OCI-LY7 (cell line): Measurements from ENCODE around the gene MARK3. TPM values are rescaled to one million over a fixed set of nuclear protein-coding genes. Genes with fewer than 3 reads are reported as not detected.

Experiments used
- BruUV-seq: library from RNA; stranded (reverse); fragments of 400-500 nt; replicated peaks from 2 replicates; lab custom pipeline; 2021; lab: Mats Ljungman, UMichigan
- CTCF ChIA-PET: fragments of 300-600 bp; sonication (Branson Sonifier 250); formaldehyde crosslinking; loops from one replicate; lab custom pipeline; 2022; ENCODE audit warnings: antibody characterized with exemption; ENCODE audit not compliant: unreplicated experiment; lab: Charles Lee
- POLR2A ChIA-PET: fragments of 300-600 bp; sonication (Branson Sonifier 250); formaldehyde crosslinking; loops from one replicate; lab custom pipeline; 2022; ENCODE audit warnings: antibody characterized with exemption; lab: Charles Lee
- DNase-seq: peaks from one replicate; pipeline ENCODE4 v3.0.0-alpha.2; 2015; ENCODE audit warnings: low spot score
- H2AFZ ChIP-seq: fragments of 200-600 bp; sonication (generic), shearing (Covaris generic); 2 replicates; pipeline ENCODE4 v1.6.1; 2014; ENCODE audit warnings: mild to moderate bottlenecking, antibody characterized with exemption, low read length, moderate library complexity
- H3K27ac ChIP-seq: fragments of 200-600 bp; sonication (generic); 2 replicates; pipeline ENCODE4 v1.5.1; 2014; ENCODE audit warnings: mixed run types, low read depth, mild to moderate bottlenecking, moderate library complexity, low read length, inconsistent platforms; ENCODE audit not compliant: poor library complexity, severe bottlenecking
- H3K36me3 ChIP-seq: fragments of 200-600 bp; sonication (generic); 2 replicates; pipeline ENCODE4 v1.6.1; 2014; ENCODE audit warnings: mild to moderate bottlenecking, antibody characterized with exemption, low read length, moderate library complexity, mixed read lengths; ENCODE audit not compliant: insufficient read depth
- H3K4me1 ChIP-seq: fragments of 200-600 bp; sonication (generic); 2 replicates; pipeline ENCODE4 v1.5.1; 2014; ENCODE audit warnings: mild to moderate bottlenecking, low read length; ENCODE audit not compliant: insufficient read depth, poor library complexity, severe bottlenecking
- H3K4me2 ChIP-seq: fragments of 200-600 bp; sonication (generic); 2 replicates; pipeline ENCODE4 v1.6.1; 2014; ENCODE audit warnings: mild to moderate bottlenecking, low read length
- H3K4me3 ChIP-seq: fragments of 200-600 bp; sonication (generic); 2 replicates; pipeline ENCODE4 v1.5.1; 2014; ENCODE audit warnings: mild to moderate bottlenecking, low read depth, low read length; ENCODE audit not compliant: poor library complexity, severe bottlenecking
- H3K79me2 ChIP-seq: fragments of 200-600 bp; sonication (generic); 2 replicates; pipeline ENCODE4 v1.6.1; 2016; ENCODE audit warnings: low read depth, mild to moderate bottlenecking, low read length, moderate library complexity, mixed read lengths; ENCODE audit not compliant: insufficient read depth
- H3K9me2 ChIP-seq: fragments of 200-600 bp; sonication (generic); 2 replicates; pipeline ENCODE4 v1.6.1; 2016; ENCODE audit warnings: mild to moderate bottlenecking, low read length, mixed read lengths; ENCODE audit not compliant: insufficient read depth
- H3K9me3 ChIP-seq: fragments of 200-600 bp; sonication (generic); 2 replicates; pipeline ENCODE4 v1.6.1; 2014; ENCODE audit warnings: mild to moderate bottlenecking, mixed run types, low read length, mixed read lengths
- H4K20me1 ChIP-seq: fragments of 200-600 bp; sonication (generic); 2 replicates; pipeline ENCODE4 v1.6.1; 2014; ENCODE audit warnings: mild to moderate bottlenecking, antibody characterized with exemption, low read length, moderate library complexity, mixed read lengths; ENCODE audit not compliant: insufficient read depth
- EZH2phosphoT487 ChIP-seq: fragments of 200-600 bp; sonication (generic); IDR thresholded peaks from 2 replicates; pipeline ENCODE4 v1.6.1; 2018; ENCODE audit warnings: low read depth, borderline replicate concordance, mild to moderate bottlenecking, mixed run types, antibody characterized with exemption, low read length, moderate library complexity, mixed read lengths
- intact Hi-C: fragments of 100-400 bp; cut with micrococcal nuclease; formaldehyde crosslinking; loops from one replicate; pipeline ENCODE4 v1.10.0; 2022; ENCODE audit not compliant: unreplicated experiment
- total RNA-seq, 2 experiments: library from RNA; depleted of rRNA in 1 of 2; stranded (reverse); fragments of >200 nt in 1 of 2; shearing (Covaris generic) in 1 of 2; gene quantifications; 2 replicates each; pipeline ENCODE4 v1.2.3, GENCODE V29; 2014 to 2022
- TF ChIP-seq, protein P1 (sequence below): fragments of 200-600 bp; sonication (generic); conservative IDR thresholded peaks from 2 replicates; pipeline ENCODE4 v1.5.1; 2014; ENCODE audit warnings: mild to moderate bottlenecking, antibody characterized with exemption, low read length, moderate library complexity, mixed read lengths

MARK3 gene
- total RNA-seq, 2 experiments from 2014 or later: 70.8 to 83.6 TPM

- TF ChIP-seq EZH2phosphoT487: no peak
- TF ChIP-seq, protein P1, sequence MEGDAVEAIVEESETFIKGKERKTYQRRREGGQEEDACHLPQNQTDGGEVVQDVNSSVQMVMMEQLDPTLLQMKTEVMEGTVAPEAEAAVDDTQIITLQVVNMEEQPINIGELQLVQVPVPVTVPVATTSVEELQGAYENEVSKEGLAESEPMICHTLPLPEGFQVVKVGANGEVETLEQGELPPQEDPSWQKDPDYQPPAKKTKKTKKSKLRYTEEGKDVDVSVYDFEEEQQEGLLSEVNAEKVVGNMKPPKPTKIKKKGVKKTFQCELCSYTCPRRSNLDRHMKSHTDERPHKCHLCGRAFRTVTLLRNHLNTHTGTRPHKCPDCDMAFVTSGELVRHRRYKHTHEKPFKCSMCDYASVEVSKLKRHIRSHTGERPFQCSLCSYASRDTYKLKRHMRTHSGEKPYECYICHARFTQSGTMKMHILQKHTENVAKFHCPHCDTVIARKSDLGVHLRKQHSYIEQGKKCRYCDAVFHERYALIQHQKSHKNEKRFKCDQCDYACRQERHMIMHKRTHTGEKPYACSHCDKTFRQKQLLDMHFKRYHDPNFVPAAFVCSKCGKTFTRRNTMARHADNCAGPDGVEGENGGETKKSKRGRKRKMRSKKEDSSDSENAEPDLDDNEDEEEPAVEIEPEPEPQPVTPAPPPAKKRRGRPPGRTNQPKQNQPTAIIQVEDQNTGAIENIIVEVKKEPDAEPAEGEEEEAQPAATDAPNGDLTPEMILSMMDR: no peak
- CTCF ChIA-PET: no interaction called here
- H3K9me3 ChIP-seq: no peaks in the 10 kb centered on the region
- no peak overlapping the region for H3K4me3 ChIP-seq
- no peak overlapping the region for H2AFZ ChIP-seq
- POLR2A ChIA-PET: no interaction called here
- no peak overlapping the region for H3K27ac ChIP-seq
- H4K20me1 ChIP-seq: no peaks in the 10 kb centered on the region
- BruUV-seq: no TSS peak
- no peaks in the 10 kb centered on the region for H3K36me3 ChIP-seq
- intact Hi-C loops: no loop called here
- no peak overlapping the region for H3K4me2 ChIP-seq
- no peak for DNase-seq
- no peaks in the 10 kb centered on the region for H3K9me2 ChIP-seq
- no peaks in the 10 kb centered on the region for H3K79me2 ChIP-seq
- no peaks in the 10 kb centered on the region for H3K4me1 ChIP-seq
Measured at GRCh38 chr14:103548463-103549351, 163.5 kb downstream of the MARK3 start.

GRCh38 chr14:103549361-103550311, 164.4 kb downstream of the MARK3 start:
- H3K27ac ChIP-seq: no peak overlapping the region
- H3K79me2 ChIP-seq: no peaks in the 10 kb centered on the region
- H3K4me2 ChIP-seq: no peak overlapping the region
- no TSS peak for BruUV-seq
- no peaks in the 10 kb centered on the region for H3K9me3 ChIP-seq
- H4K20me1 ChIP-seq: no peaks in the 10 kb centered on the region
- ChIA-PET POLR2A (no interaction called here), CTCF (interaction anchor here (0.6 kb wide), 2 partner anchors 28 to 30 kb away, joined by 3 read pairs; no protein-coding TSS in a partner anchor)
- intact Hi-C loops: no loop called here
- H3K4me1 ChIP-seq: no peaks in the 10 kb centered on the region
- TF ChIP-seq, protein P1: no peak
- TF ChIP-seq EZH2phosphoT487: no peak
- no peaks in the 10 kb centered on the region for H3K9me2 ChIP-seq
- no peak overlapping the region for H2AFZ ChIP-seq
- no peaks in the 10 kb centered on the region for H3K36me3 ChIP-seq
- DNase-seq: no peak
- H3K4me3 ChIP-seq: no peak overlapping the region
